ENCODE data around the gene GDPGP1. TPM values are rescaled to one million over a fixed set of nuclear protein-coding genes. Genes with fewer than 3 reads are reported as not detected.
A peak's percentile ranks its signal among the peaks of the same experiment; 100 is the strongest.

GDPGP1 gene
- total RNA-seq, 1 experiment from 2014 or later, result 15.4 TPM

- Histone ChIP-seq H3K36me3 (ENCODE audit: control insufficient read depth in 1 of 2, insufficient read depth in 2 of 2, low read length in 2 of 2) (peaks cover 2 to 21% of the 10 kb centered on the region in 2 experiments; a peak in 3 of 4 replicates), H3K27me3 (ENCODE audit: insufficient read depth, low read length) (no peaks in the 10 kb centered on the region), H3K9me2 (ENCODE audit: insufficient read depth) (no peaks in the 10 kb centered on the region), H3K4me2 (ENCODE audit: low read length) (peak overlapping the region; percentile 94), H3K4me1 (ENCODE audit: control insufficient read depth in 1 of 2, insufficient read depth in 2 of 2, low read length in 2 of 2) (peaks cover 18 to 64% of the 10 kb centered on the region in 2 experiments; a peak in 3 of 4 replicates), H3K27ac (ENCODE audit: low read depth, low read length) (no peak overlapping the region; the same call in 1 of the 2 replicates), H3K9ac (ENCODE audit: low read length) (peak overlapping the region; percentile 89), H3K79me2 (ENCODE audit: insufficient read depth, low read length) (peaks cover 65% of the 10 kb centered on the region), H2AFZ (ENCODE audit: low read depth, low read length, poor library complexity, severe bottlenecking) (no peak overlapping the region), H4K20me1 (ENCODE audit: insufficient read depth) (no peaks in the 10 kb centered on the region), H3K9me3 (ENCODE audit: control insufficient read depth in 1 of 2, insufficient read depth in 1 of 2, low read depth in 1 of 2, low read length in 2 of 2) (no peaks in the 10 kb centered on the region), H3K4me3 (replicated peaks in 1 of 2; ENCODE audit: low read depth in 1 of 2, low read length in 2 of 2) (peak overlapping the region; percentile 84 to 97; a peak in 3 of 4 replicates)
- BruUV-seq (replicated peaks), result no TSS peak
- CTCF ChIA-PET, result interaction anchor here (1.3 kb wide), 1 partner anchor 12 kb away, joined by 6 read pairs; no protein-coding TSS in a partner anchor
- DNase-seq (ENCODE audit: low read depth, low spot score), result no peak
- RAD21 ChIA-PET (ENCODE audit: low non-redundant PET in 1 of 2, low total read pairs in 2 of 2, uncharacterized antibody in 2 of 2, unreplicated experiment in 2 of 2), result no interaction called here
- POLR2A ChIA-PET, result no interaction called here
- no peak for ATAC-seq
- intact Hi-C loops (cut with micrococcal nuclease), result no loop called here
- TF ChIP-seq ZNF274 (IDR thresholded peaks at IDR 0.05; ENCODE audit: low read depth, low read length) (no peak), REST (IDR thresholded peaks at IDR 0.05; ENCODE audit: low read depth) (no peak), ZFX (IDR thresholded peaks at IDR 0.05) (no peak), EZH2 (IDR thresholded peaks at IDR 0.05) (no peak), YY1 (IDR thresholded peaks at IDR 0.05; ENCODE audit: extremely low read depth, insufficient replicate concordance, low read depth, low read length) (no peak), ZBTB33 (IDR thresholded peaks at IDR 0.05; ENCODE audit: extremely low read depth, insufficient replicate concordance, low read length) (no peak), RAD21 (IDR thresholded peaks at IDR 0.05; ENCODE audit: low read depth) (no peak), JUND (IDR thresholded peaks at IDR 0.05) (no peak), SRF (IDR thresholded peaks at IDR 0.05; ENCODE audit: low read depth) (no peak)
These were observed 31.1 kb upstream of the GDPGP1 start for GRCh38 chr15:90202929-90203328.

Data from HCT116 (cell line).